ENCODE measurements around the gene PROSER3. TPM values are rescaled to one million over a fixed set of nuclear protein-coding genes. Genes with fewer than 3 reads are reported as not detected.

PROSER3 gene
- total and polyA plus RNA-seq, 9 of the 15 experiments (the other 6 are each of a cell fraction or from before 2014, with no cell fraction given), result 1.0 to 39.5 (median 5.1) TPM

GRCh38 chr19:35742121-35742724, 15.8 kb upstream of the PROSER3 start, which contains the start of gene IGFLR1:
Gene IGFLR1 (minus strand): TSS chr19:35742452. CDS start chr19:35741180, 1,272 bp downstream.
- Histone ChIP-seq H3K4me2 (ENCODE audit: insufficient read depth, low read length) (peak within 1 kb of the TSS; percentile 94), H3K9me1 (ENCODE audit: control insufficient read depth, insufficient read depth, low read length) (no peaks in the 10 kb centered on the region), H3K36me3 (ENCODE audit: control insufficient read depth, insufficient read depth, low read length) (peaks cover 39% of the 10 kb centered on the region; the same call in 2 of the 3 replicates), H3K4me1 (replicated peaks in 1 of 2; ENCODE audit: control insufficient read depth in 2 of 2, insufficient read depth in 2 of 2, low read length in 2 of 2) (peaks cover 24 to 57% of the 10 kb centered on the region in 2 experiments; a peak in 4 of 5 replicates), H3K9me3 (replicated peaks; ENCODE audit: control insufficient read depth, insufficient read depth, low read depth, low read length) (no peaks in the 10 kb centered on the region), H4K20me1 (replicated peaks; ENCODE audit: control insufficient read depth, insufficient read depth, low read length) (no peaks in the 10 kb centered on the region), H3K79me2 (ENCODE audit: control insufficient read depth, insufficient read depth, low read length) (peaks cover 9% of the 10 kb centered on the region), H3K27ac (ENCODE audit: extremely low read depth, low read depth, low read length) (peak within 1 kb of the TSS; percentile 85), H3K4me3 (no peak within 1 kb of the TSS; the same call in 1 of the 2 replicates), H2AFZ (ENCODE audit: low read depth, low read length) (0 out of 2 replicates have a peak within 1 kb of the TSS, but pooled peaks have one; percentile 98), H3K9ac (ENCODE audit: insufficient read depth in 1 of 2, low read depth in 2 of 2, low read length in 2 of 2) (peak within 1 kb of the TSS; percentile 63 to 87; a peak in 3 of 4 replicates), H3K27me3 (ENCODE audit: control insufficient read depth in 2 of 2, insufficient read depth in 2 of 2, low read length in 2 of 2) (no peaks in the 10 kb centered on the region)
- POLR2A ChIA-PET, result interaction anchor here (0.5 kb wide), 1 partner anchor 194 kb away, joined by 3 read pairs; no protein-coding TSS in a partner anchor
- DNase-seq (ENCODE audit: extremely low read depth in 1 of 4, low spot score in 3 of 4), result no peak
- ATAC-seq, result no peak
- FAIRE-seq, result no peak
- in situ Hi-C loops (cut with MboI), result no loop called here
- CTCF ChIA-PET (ENCODE audit: low intra/inter-chr PET ratio), result no interaction called here
- WGBS (ENCODE audit: insufficient coverage, low coverage, missing lambda C conversion rate), result 84% methylated on average over 9 of the region's 9 CpGs
- intact Hi-C loops (cut with micrococcal nuclease), result loop anchor here (10.0 kb wide), 1 partner anchor 97 kb away; the partner anchor contains the start of genes COX6B1 and ETV2
- no TSS peak for BruUV-seq (replicated peaks)
- TF ChIP-seq L3MBTL2 (IDR thresholded peaks at IDR 0.05) (no peak), NCOA6 (IDR thresholded peaks at IDR 0.05) (no peak), ZNF280B (CRISPR knock-in tag; IDR thresholded peaks at IDR 0.05) (no peak), U2AF2 (optimal IDR thresholded peaks at IDR 0.05; ENCODE audit: low read depth, low read length) (no peak), MXI1 (IDR thresholded peaks at IDR 0.05; ENCODE audit: low read depth, low read length) (no peak), SAP30 (IDR thresholded peaks at IDR 0.05; ENCODE audit: borderline replicate concordance, insufficient read depth, low read depth, low read length, poor library complexity, severe bottlenecking) (no peak), SAFB2 (IDR thresholded peaks at IDR 0.05; ENCODE audit: borderline replicate concordance, low read depth, low read length, severe bottlenecking) (no peak), STAT5A (IDR thresholded peaks at IDR 0.05; ENCODE audit: borderline replicate concordance, low read length) (no peak), SLC30A9 (CRISPR knock-in tag; IDR thresholded peaks at IDR 0.05) (no peak), HNRNPL (IDR thresholded peaks at IDR 0.05; ENCODE audit: low read depth, low read length) (no peak), JUND (IDR thresholded peaks at IDR 0.05; ENCODE audit: borderline replicate concordance, low read depth, low read length) (no peak), JUND (tag; IDR thresholded peaks at IDR 0.05; ENCODE audit: borderline replicate concordance, low read depth, low read length) (no peak), ZNF165 (CRISPR knock-in tag; IDR thresholded peaks at IDR 0.05; ENCODE audit: borderline replicate concordance) (no peak), GATAD2B (IDR thresholded peaks at IDR 0.05; ENCODE audit: borderline replicate concordance) (no peak), ZNF79 (CRISPR knock-in tag; IDR thresholded peaks at IDR 0.05; ENCODE audit: low read depth) (no peak), ILF3 (IDR thresholded peaks at IDR 0.05; ENCODE audit: borderline replicate concordance) (no peak), CC2D1A (IDR thresholded peaks at IDR 0.05) (no peak), PTBP1 (IDR thresholded peaks at IDR 0.05; ENCODE audit: low read depth, low read length) (no peak), FOSL1 (tag; conservative IDR thresholded peaks at IDR 0.05) (no peak), ZNF431 (CRISPR knock-in tag; IDR thresholded peaks at IDR 0.05) (no peak), SMARCB1 (IDR thresholded peaks at IDR 0.05; ENCODE audit: insufficient read length, low read depth) (no peak)

All from K562 (cell line).